ENCODE measurements around the gene SLC6A19.

The SLC6A19 gene

DNA sequence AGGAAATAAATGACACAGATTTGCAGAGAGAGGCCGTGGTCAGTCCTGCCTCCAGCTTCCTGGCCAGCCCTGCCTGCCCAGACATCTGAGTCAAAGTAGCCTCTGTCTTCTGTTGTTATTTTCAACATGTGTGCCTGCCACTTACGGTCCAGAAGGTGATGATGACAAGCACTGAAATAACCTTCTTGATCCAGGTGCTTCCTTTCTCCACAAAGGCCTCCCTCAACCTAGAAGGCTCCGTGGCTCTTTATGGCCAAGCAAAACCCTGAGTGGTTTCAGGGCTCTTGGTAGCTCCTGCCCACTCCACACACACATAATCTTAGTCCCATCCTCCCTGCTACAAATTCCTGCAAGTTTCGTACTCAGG, 34.1 kb upstream of the SLC6A19 start:
- DNase-seq: no peak

DNA sequence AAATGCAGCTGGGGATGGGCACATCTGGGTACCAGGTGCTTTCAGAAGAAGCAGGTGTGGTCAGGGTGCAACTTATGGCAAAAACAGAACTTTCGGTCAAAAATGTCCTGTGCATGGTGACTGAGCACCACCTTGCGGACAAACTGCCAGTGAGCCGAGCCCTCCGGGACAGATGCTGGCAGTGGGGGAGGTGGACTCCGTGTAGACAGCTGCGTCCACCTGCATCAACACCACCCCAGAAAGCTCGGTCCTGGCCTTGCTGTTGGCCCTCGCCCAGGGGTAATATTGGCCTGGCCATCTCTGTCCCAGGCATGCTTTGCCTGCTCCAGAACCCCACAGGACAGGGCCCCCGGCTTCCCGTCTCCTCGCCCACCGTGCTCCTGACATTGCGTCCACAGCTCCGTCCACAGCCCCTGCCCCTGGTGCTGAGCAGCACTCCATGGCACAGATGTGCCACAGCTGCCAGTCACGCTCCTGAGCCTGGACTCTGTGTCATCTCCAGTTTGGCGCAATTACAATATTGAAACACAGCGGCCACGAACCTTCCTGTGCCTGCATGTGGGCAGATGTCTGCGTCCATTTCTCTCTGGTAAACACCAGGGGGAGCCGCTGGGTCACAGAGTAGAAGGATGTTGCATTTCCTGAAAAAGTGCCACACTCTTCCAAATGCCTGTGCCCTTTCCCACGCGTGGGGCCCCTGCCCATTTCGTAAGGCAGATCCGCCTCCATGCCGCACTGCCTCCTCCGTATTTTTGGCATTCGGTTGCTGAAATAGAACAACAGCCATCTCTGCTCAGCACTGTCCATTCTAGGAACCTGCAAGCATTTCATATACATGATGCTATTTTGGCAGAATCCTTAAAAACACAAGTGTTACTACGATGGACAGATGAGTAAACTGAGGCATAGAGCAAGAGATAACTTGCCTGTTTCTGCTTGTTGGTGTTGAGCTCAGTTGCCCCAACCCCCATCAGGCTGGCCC, 33.4 kb upstream of the SLC6A19 start:
- DNase-seq: peak; percentile 19 to 81

DNA sequence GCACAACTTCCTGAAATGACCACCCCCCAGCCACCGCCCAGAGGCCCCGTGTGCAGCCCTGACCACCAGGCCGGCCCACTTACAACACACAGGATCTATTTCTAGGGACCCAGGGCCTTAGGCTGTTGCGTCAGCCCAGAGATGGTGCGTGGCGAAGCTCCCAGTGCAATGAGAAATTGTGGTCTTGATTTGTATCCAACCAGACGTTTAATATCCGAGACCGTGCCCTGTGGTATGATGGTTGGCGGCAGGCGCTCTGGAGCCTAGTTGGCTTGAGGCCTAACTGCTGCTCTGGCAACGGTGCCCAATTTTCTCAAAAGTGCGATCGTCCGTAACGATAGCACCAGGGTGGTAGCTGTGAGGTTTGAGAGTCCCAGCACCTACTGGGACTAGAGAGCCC, 32.6 kb upstream of the SLC6A19 start:
- DNase-seq: no peak

DNA sequence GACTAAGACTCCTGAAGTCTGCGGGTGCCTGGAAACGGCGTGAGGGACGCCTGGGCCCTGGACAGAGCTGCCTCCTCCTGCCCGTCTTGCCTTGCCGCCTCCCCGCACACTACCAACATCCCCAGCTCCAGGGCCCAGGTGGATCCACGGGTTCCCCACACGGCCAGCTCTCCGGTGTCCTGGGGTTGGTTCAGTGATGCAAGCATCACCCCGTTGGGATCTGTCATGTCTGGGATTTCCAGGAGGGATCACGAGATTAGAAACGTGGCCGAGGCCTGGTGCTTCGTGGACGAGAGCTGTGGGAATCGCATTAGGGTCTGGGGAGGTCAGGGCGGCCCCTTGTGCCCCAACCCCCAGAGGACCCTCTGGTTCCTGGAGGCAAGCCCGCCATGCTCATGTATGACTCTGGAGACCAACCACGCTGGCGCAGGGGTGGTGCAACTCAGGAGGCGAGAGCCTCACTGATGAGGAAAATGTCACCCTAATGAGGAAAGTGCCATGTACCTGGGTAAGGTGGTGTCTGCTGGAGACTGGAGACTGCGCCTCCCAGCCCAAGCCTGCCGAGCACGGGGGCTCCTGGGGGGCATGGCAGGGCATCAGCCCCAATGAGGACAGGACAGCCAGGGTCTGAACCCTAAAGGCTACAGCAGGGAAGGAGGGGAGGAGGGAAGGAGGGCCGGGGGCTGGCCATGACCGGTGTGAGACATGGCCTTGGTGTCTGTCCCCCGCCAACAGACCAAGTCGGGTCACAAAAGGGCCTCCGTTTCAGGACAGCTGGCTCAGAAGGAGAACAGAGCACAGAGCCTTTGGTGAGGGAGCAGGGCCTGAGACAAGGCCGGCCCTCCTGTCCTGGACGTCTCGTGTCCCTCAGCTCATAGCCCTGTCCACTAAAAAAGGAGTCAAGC, 31.9 kb upstream of the SLC6A19 start:
- no peak for DNase-seq

DNA sequence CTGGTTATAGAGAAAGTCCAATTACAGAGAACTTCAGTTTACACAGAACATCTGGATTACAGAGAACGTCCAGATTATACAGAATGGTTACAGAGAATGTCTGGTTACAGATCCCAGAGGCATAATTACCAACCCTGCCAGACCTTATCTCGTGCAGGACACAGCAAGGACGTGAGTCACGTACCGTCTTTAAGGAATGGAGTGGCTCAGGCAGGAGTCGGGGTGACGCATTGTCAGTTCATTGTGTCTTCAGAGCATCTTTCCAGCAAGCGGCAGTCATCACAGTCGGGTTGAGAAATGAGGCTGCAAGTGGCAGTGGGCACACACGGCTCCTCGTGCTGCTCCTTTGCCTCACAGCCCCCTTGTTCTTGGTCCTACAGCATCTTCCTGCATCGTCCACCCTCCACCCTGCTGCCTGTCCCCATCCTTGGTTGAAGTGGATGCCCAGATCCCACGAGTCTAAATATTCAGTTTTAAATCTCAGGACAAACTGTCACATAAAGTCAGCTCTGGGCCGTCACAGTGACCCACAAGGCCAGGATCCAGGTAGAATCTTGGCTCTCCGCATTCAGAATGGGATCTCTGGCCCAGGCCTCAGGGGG, 30.0 kb upstream of the SLC6A19 start:
- peak in 1 of 2 experiments; percentile 31 for DNase-seq

DNA sequence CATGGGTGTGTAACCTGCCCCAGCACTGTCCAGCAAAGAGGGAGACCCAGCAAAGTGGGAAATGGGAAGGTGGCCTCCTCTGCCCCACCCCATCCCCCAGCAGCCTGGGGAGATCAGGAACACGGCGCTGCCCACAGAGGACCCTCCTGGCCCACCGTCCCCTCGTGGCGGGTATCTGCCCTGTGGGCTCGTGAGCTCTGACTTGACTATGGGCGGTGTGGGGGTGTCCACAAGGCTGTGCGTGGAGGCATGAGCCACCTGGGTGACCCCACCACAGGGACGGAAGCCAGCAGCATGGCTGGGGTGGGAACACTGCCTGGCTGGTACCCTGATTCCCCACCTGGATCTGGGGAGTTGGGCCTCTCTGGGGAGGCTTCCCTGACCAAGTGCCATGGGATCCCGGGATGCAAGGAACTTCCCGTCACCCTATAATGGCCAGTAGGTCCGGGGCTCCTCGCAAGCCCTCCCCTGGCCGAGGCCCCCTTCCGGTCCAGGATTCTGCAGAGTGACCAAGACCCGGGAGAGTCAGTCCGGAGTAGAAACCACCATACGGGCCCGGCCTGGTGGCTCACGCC, 29.3 kb upstream of the SLC6A19 start:
- DNase-seq: no peak

DNA sequence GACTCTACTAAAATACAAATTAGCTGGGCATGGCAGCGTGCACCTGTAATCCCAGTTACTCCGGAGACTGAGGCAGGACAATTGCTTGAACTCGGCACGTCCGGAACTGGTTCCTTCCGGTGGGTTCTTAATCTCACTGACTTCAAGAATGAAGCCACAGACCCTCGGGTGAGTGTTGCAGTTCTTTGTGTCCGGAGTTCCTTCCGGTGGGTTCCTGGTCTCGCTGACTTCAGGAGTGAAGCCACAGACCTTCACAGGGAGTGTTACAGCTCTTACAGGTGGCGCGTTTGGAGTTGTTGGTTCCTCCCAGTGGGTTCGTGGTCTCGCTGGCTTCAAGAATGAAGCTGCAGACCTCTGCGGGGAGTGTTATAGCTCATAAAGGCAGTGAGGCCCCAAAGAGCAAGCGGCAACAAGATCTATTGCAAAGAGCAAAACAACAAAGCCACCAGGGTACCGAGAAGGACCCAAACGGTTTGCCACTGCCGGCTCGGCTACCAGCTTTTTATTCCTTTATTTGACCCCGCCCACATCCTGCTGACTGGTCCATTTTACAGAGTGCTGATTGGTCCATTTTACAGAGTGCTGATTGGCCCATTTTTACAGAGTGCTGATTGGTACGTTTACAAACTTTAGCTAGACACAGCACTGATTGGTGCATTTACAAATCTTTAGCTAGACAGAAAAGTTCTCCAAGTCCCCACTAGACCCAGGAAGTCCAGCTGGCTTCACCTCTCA, 28.6 kb upstream of the SLC6A19 start:
- DNase-seq: no peak

DNA sequence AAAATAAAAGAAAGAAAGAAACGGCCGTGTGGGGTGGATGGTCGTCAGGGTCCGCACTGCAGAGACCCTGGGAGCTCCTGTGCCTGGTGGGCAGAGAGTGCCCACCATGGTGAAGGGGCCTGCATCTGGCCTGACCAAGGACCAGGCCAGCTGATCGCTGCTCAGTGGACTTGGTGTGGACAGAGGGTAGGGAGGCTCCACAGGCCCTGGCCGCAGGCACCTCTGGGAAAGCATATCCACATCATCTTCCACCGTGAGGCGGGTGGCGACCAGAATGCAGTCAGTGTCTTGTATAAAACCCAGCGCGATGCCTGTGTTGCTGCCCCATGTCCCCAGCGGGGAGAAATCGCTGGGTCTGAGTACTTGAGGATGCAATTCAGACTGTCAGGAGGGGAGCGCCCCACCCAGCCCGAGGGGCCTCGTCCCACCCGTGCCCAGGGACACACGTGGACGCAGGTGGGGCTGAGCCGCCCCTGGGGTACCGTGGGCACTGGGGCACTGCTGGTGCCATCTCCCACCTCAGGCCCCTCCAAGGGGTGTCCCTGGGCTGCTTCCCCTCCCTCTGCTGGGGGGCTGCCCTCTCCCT, 27.8 kb upstream of the SLC6A19 start:
- no peak for DNase-seq

DNA sequence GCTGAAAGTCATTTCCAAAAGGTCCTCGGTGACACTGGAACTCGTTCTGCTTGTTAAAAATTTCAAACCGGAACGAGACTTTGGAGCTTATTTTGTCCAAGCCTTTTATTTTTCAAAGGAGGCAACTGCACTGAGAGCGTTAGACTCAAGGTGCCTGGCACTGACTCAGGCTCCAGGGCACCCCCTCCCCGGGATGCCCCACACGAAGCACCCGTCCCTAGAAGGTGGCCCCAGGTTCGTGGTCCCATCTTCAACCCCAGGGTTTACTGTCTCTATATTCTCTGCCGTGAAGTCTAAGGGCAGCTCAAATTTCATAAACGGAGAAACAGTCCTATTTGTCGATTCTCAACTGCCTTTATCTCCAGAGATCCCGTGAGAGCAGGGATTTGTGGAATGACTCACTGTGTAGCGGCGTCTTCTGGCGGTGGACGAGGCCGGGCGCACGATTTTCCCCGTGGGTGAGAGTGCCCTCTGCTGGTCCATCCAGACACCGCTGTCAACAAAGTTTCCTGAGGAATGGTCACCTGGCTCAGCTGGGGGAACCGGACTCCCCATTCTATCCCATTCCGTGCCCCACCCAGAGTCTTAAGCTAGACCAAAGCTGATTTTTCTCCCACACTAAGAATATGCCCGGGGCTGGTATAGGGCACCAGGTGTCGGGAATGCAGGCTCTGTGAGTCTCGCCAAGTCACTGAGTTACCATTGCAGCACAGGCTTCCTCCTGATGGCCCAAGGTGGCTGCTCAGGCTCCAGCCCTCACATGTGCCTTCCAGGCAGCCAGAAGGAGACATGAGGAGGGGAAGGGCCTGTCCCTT, 27.1 kb upstream of the SLC6A19 start:
- peak; percentile 59 to 75 for DNase-seq

DNA sequence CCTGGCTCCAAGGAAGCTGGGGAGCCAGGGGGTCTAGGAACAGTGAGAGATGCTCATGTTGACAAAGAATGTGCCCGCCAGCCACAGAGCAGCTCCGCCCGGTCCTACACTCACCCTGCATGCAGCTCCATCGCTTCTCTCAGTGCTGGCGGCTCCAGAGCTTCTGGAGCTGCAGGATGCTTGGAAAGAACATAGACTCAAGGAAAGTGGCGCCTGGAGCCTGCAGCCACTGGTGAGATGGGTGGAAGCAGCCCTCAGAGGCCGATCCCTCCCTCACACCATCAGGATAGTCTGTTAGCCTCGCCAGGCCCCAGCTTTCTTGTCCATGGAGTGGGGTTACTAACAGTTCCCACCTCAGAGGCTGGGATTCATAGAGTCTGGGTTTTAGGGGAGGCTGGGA, 26.4 kb upstream of the SLC6A19 start:
- no peak for DNase-seq

DNA sequence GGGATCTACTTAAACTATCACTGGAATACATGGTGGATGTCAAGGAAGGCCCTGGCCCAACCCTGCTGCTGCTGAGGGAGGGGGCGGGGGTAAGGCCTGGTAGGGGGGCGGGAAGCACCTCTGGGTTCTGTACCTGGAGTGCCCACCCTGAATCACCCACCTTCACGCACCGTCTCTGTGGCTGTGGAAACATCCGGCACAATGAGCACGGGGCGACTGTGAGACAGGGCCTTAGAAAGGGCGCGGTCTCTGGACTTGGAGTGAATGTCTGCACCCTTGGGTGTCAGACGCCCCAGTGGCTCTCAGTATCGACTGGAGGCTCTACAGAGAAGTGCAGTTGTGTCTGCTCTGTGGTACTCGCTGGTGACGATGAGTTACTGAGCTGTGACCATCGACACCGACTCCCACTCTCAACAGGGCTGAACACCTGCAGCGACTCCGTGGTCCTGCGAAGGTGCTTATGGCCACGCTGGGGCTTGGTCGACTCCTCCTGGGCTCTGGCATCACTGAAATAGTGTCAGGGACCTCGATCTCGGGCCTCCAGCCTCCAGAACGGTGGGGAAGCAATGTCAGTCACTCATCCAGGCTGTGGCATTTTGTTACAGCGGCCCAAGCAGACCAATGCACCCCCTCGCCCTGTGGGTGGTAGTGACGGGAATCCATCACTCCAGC, 25.5 kb upstream of the SLC6A19 start:
- DNase-seq: no peak

DNA sequence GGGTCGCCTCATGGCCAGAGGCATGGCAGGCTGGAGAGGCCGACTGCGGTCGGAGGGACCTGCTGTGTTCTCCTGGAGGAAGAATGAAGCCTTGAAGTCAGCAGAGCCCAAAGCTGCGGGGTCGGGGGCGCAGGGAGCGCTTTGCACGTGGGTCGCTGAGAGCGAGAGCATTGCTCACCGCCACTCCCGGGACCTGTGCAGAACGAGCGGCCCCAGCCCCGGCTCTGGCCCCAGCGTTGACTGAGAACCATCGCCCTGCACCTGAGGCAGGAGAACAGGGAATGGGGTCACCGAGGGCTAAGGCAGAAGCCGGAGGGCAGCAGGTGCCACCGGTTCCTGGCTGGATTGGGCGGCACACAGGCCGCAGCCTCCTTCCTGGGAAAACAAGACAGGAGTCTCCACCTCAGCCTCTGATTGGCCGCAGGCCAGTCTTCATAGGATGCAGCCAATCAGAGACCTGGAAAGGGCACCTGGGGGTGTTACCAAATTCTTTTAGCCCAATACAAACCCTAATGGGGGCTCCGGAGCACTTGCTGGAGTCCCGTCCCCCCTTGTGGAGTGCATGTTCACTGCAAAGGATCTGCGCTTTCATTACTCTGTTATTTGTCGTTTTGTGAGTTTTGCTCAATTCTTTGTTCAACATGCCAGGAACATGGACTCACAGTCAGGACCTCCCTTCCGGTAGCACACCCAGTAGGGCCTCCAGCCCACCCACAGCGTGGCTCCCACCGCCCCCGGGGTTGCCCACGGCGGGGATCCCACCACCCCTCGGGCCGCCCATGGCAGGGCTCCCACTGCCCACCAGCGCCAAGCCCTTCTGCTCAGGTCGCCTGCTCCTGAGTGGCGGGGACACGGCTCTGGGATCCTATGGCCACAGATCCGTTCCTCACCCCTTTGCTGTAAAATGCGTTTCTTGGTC, 24.7 kb upstream of the SLC6A19 start:
- DNase-seq: peak in 1 of 2 experiments; percentile 13

DNA sequence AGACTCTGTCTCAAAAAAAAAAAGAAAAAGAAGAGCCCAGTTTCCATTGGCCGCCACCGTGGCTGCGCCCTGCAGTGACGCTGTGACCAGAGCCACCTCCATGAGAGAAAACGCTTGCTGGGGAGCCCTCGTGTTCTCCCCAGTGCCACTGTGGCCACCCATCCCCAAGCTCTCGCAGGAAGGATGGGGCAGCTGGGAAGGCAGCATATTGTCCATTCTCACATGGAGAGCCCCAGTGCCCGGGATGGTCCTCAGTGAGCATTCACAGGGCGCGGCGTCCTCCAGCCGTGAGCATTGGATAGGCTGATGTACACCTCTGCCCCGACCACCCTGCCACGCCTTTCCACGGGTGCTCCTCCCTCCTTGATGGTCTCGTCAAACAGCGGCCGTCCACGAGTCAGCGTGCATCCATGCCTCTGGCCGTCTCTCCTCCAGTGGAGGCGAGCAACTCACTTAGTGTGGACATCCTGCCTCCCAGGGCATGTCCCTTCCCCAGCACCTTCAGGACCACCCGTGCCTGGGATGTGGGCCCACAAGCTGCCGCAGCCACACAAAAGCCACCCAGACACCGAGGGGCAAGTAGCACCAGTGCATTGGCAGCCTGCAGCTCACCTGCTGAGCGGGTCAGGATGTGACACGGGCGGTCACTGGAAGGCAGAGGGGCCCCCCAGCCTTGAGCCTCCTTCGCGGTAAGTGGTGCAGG, 23.4 kb upstream of the SLC6A19 start:
- no peak for DNase-seq

DNA sequence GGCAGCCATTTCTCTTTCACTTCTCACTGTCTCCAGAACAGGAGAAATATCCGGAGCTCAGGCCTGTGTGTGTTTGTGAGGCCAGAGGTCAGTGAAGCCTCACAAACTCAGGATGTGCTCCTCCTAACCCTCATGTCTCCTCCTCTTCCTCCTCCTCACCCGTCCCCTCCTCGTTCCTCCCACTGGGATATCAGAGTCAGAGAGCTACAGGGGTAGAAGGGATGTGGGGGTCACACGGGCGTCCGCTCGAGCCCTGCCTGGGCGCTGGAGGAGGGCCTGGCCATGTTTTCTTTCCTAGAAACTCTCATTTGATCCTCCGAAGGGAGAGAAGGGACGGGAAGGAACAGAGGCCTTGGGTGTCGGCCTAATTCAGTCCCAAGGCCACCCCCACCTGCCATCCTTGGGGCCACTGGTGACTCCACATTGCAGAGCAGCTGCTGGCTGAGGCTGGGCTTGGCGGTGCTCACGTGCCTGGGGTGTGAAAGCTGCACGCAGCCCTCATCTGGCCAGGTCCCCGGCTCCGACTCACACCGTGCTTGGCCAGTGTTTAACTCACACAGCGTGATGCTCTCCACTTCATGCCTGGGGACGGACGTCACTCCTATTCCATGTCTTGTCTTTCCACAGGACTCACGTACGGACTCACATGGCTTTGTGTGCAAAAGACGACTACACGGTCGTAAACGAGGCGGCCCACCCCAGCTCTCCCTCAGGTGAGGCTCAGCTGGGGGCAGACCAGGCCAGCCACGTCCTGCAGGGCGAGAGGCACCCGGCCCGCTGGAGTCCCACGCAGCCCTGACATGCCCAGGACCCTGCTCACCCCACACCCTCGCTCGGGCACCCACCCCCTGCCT, 22.6 kb upstream of the SLC6A19 start:
- no peak for DNase-seq

DNA sequence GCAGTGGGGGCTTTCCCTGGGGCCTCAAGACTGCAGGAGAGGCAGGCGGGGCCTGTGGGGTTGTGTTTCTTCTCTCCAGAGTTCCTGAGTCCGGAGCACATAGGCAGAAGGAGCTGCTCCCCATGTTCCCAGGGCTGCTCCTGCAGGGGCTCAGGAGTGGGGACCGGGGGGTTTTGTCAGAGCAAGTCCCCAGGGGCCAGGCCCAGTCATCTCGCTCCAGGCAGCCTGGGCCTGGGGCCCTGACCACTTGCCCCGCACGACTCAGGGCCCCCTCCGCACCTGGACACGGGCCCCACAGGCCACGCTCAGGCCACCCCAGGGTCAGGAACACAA, 22.0 kb upstream of the SLC6A19 start:
- DNase-seq: no peak

DNA sequence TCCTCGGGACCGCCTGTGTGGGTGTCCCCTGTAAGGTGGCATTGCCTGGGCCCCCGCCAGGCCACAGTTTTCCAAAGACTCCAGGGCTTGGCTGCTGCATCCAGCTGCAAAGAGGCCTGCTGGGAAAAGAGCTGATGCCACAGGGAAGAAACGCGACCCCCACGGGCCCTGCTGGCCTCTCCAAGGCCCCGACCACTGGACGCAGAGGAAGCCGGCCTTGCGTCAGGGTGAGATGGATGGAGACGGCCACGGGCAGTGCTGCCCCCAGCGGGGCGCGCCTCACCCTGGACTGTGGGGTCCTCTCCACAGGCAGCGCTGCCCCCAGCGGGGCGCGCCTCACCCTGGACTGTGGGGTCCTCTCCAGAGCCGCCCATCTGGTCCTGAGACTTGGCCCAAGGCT, 21.3 kb upstream of the SLC6A19 start:
- DNase-seq: no peak

DNA sequence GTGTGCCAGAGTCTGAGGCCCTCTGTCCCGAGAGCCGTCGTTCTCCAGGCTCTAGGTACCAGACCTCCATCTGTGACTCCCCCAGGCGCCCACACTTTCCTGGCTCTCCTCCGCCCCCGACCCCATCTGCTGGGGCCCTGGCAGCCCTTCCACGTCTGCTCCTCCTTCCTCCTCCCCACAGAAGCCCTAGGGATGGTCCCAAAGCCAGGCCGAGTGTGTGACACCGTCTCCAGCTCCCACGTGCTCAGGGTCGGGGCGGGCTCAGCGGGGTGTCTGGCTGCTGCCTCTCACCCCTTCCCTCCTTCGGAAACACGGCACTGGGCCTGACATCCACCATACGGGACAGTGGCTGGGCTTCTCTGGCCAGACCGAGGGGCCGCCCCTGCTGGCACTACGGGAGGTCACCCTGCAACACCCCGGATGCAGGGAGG, 20.5 kb upstream of the SLC6A19 start:
- no peak for DNase-seq

Data from SW 1271 (cell line).